ENCODE measurements around the gene PURA.

DNA sequence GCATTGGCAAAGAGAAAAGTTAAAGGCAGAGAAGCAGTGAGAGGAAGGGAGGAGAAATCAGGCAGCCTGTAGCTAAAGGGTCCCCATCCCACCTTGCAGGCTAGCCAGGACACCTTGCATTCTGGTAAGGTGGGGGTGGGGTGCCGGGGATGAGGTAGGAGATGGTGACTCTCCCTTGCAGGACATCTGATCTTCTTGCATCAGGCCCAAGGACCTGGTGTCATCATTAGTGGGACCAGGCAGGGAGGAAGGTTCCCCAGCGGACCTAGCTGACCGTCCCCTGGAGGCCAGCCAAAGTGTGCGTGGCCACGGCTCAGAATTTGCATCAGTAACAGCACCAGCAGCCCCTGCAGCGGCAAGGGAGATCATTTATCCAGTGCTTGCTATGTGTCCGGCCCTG lies 39.3 kb downstream of the PURA start:
- TF ChIP-seq, protein P1, sequence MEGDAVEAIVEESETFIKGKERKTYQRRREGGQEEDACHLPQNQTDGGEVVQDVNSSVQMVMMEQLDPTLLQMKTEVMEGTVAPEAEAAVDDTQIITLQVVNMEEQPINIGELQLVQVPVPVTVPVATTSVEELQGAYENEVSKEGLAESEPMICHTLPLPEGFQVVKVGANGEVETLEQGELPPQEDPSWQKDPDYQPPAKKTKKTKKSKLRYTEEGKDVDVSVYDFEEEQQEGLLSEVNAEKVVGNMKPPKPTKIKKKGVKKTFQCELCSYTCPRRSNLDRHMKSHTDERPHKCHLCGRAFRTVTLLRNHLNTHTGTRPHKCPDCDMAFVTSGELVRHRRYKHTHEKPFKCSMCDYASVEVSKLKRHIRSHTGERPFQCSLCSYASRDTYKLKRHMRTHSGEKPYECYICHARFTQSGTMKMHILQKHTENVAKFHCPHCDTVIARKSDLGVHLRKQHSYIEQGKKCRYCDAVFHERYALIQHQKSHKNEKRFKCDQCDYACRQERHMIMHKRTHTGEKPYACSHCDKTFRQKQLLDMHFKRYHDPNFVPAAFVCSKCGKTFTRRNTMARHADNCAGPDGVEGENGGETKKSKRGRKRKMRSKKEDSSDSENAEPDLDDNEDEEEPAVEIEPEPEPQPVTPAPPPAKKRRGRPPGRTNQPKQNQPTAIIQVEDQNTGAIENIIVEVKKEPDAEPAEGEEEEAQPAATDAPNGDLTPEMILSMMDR (conservative IDR thresholded peaks at IDR 0.05; ENCODE audit: low read depth, low read length): no peak
- TF ChIP-seq EZH2 (IDR thresholded peaks at IDR 0.05; ENCODE audit: borderline replicate concordance, low read depth, low read length, poor library complexity, severe bottlenecking): no peak

Measured in A673 (cell line).